Lower leg skin (tissue), 3 donors: ENCODE measurements around the gene ST6GALNAC2.

ENCODE experiments used
- CTCF ChIP-seq, 3 donors: fragments of 450-650 bp; IDR thresholded peaks; one replicate each; pipeline ENCODE4 v1.5.1; 2016; ENCODE audit warnings: antibody characterized with exemption in 3 of 3, mild to moderate bottlenecking in 3 of 3, moderate library complexity in 2 of 3
- POLR2A ChIP-seq, 2 donors: fragments of 450-650 bp; IDR thresholded peaks; one replicate each; pipeline ENCODE4 v1.6.1; 2016 to 2017; ENCODE audit warnings: antibody characterized with exemption in 2 of 2, mild to moderate bottlenecking in 1 of 2, moderate library complexity in 1 of 2

- TF ChIP-seq CTCF (IDR thresholded peaks at IDR 0.05), result no peak
- no peak for TF ChIP-seq POLR2A (IDR thresholded peaks at IDR 0.05)
Measured at GRCh38 chr17:76527430-76528111, 58.1 kb downstream of the ST6GALNAC2 start.
